GM18508 (cell line): Measurements from ENCODE around the gene NRXN3.

Source experiments
- ATAC-seq: cut with Tn5 transposase; IDR thresholded peaks from one replicate; pipeline ENCODE4 v1.9.1; 2021; ENCODE audit warnings: moderate number of reproducible peaks; ENCODE audit not compliant: insufficient read depth, unreplicated experiment

Gene NRXN3

GRCh38 chr14:79352076-79352630 lies 1182.0 kb downstream of the NRXN3 start:
- ATAC-seq: no peak

GRCh38 chr14:79354336-79354735 lies 1184.2 kb downstream of the NRXN3 start:
- ATAC-seq: no peak

- no peak for ATAC-seq
Measured at GRCh38 chr14:79356040-79356439, 1185.9 kb downstream of the NRXN3 start.

- ATAC-seq: no peak
Measured at GRCh38 chr14:79357307-79357706, 1187.1 kb downstream of the NRXN3 start.

GRCh38 chr14:79363291-79363690 lies 1193.1 kb downstream of the NRXN3 start:
- ATAC-seq: no peak

GRCh38 chr14:79369359-79370332 lies 1199.5 kb downstream of the NRXN3 start:
- ATAC-seq: no peak

GRCh38 chr14:79370969-79371368 lies 1200.8 kb downstream of the NRXN3 start:
- ATAC-seq: no peak

GRCh38 chr14:79373451-79373850 lies 1203.3 kb downstream of the NRXN3 start:
- ATAC-seq: no peak

- no peak for ATAC-seq
Measured at GRCh38 chr14:79375356-79375755, 1205.2 kb downstream of the NRXN3 start.

- no peak for ATAC-seq
Measured at GRCh38 chr14:79376557-79376956, 1206.4 kb downstream of the NRXN3 start.

GRCh38 chr14:79378020-79378419 lies 1207.8 kb downstream of the NRXN3 start:
- no peak for ATAC-seq

- ATAC-seq: no peak
Measured at GRCh38 chr14:79379266-79379665, 1209.1 kb downstream of the NRXN3 start.

GRCh38 chr14:79383031-79383430 lies 1212.9 kb downstream of the NRXN3 start:
- no peak for ATAC-seq

- no peak for ATAC-seq
Measured at GRCh38 chr14:79383475-79383874, 1213.3 kb downstream of the NRXN3 start.

GRCh38 chr14:79395061-79395460 lies 1224.9 kb downstream of the NRXN3 start:
- ATAC-seq: no peak

- no peak for ATAC-seq
Measured at GRCh38 chr14:79404874-79405511, 1234.8 kb downstream of the NRXN3 start.

GRCh38 chr14:79405512-79405910 lies 1235.3 kb downstream of the NRXN3 start:
- ATAC-seq: no peak

- ATAC-seq: no peak
Measured at GRCh38 chr14:79407572-79407971, 1237.4 kb downstream of the NRXN3 start.

- no peak for ATAC-seq
Measured at GRCh38 chr14:79408696-79409095, 1238.5 kb downstream of the NRXN3 start.

GRCh38 chr14:79411403-79412174 lies 1241.4 kb downstream of the NRXN3 start:
- ATAC-seq: no peak
